Mesenchymal stem cell (in vitro differentiated cells and primary cell): ENCODE measurements around the gene SFXN5.

Source experiments
- DNase-seq: peaks from one replicate; pipeline ENCODE4 v3.0.0-alpha.2; 2013
- H2AFZ ChIP-seq: one replicate; pipeline ENCODE4 v1.6.1; 2013; ENCODE audit warnings: low read depth, mild to moderate bottlenecking, control low read depth, inconsistent platforms, low read length, moderate library complexity
- H2AK5ac ChIP-seq: 2 replicates; pipeline ENCODE4 v1.6.1; 2013; ENCODE audit warnings: low read length, moderate library complexity, mild to moderate bottlenecking, inconsistent platforms; ENCODE audit not compliant: severe bottlenecking
- H2BK120ac ChIP-seq: one replicate; pipeline ENCODE4 v1.6.1; 2013; ENCODE audit warnings: low read depth, mild to moderate bottlenecking, inconsistent platforms, low read length, moderate library complexity
- H2BK12ac ChIP-seq, 2 experiments: one replicate each; pipeline ENCODE4 v1.6.1; 2013; ENCODE audit warnings: inconsistent platforms in 2 of 2, low read length in 2 of 2, mild to moderate bottlenecking in 2 of 2, moderate library complexity in 2 of 2, control low read depth in 1 of 2
- H2BK15ac ChIP-seq: one replicate; pipeline ENCODE4 v1.6.1; 2013; ENCODE audit warnings: mild to moderate bottlenecking, low read depth, inconsistent platforms; ENCODE audit not compliant: poor library complexity, severe bottlenecking
- H2BK5ac ChIP-seq: 2 replicates; pipeline ENCODE4 v1.6.1; 2013; ENCODE audit warnings: low read depth, mild to moderate bottlenecking, low read length, control low read depth, inconsistent platforms; ENCODE audit not compliant: poor library complexity, severe bottlenecking
- H3K14ac ChIP-seq, 2 experiments: one replicate each; pipeline ENCODE4 v1.6.1; 2013; ENCODE audit warnings: inconsistent platforms in 2 of 2, low read length in 2 of 2, control low read depth in 1 of 2, mild to moderate bottlenecking in 1 of 2, moderate library complexity in 1 of 2
- H3K18ac ChIP-seq, 2 experiments: one replicate each; pipeline ENCODE4 v1.6.1; 2013; ENCODE audit warnings: inconsistent platforms in 2 of 2, low read length in 2 of 2, control low read depth in 1 of 2, low read depth in 1 of 2, mild to moderate bottlenecking in 1 of 2
- H3K23ac ChIP-seq, 2 experiments: one replicate each; pipeline ENCODE4 v1.6.1; 2013; ENCODE audit warnings: inconsistent platforms in 2 of 2, low read length in 2 of 2, mild to moderate bottlenecking in 2 of 2, moderate library complexity in 2 of 2, control low read depth in 1 of 2
- H3K27ac ChIP-seq: 2 replicates; pipeline ENCODE4 v1.5.1; 2013; ENCODE audit warnings: mild to moderate bottlenecking, moderate library complexity, low read length, control low read depth, inconsistent platforms; ENCODE audit not compliant: poor library complexity, severe bottlenecking
- H3K27me3 ChIP-seq, 2 experiments: 2 replicates each; pipeline versions ENCODE4 v1.6.1 to v1.7.0; 2013; ENCODE audit warnings: low read length in 2 of 2, mild to moderate bottlenecking in 2 of 2, moderate library complexity in 2 of 2, control low read depth in 1 of 2, inconsistent platforms in 1 of 2; ENCODE audit not compliant: control insufficient read depth in 1 of 2, insufficient read depth in 1 of 2
- H3K36me3 ChIP-seq, 2 experiments: 2 replicates each; pipeline versions ENCODE4 v1.6.1 to v1.7.0; 2013; ENCODE audit warnings: low read length in 2 of 2, control low read depth in 1 of 2, inconsistent platforms in 1 of 2, low read depth in 1 of 2, mild to moderate bottlenecking in 1 of 2; ENCODE audit not compliant: insufficient read depth in 2 of 2, control insufficient read depth in 1 of 2
- H3K4ac ChIP-seq, 2 experiments: one replicate each; pipeline ENCODE4 v1.6.1; 2013; ENCODE audit warnings: inconsistent platforms in 2 of 2, low read length in 2 of 2, mild to moderate bottlenecking in 2 of 2, moderate library complexity in 2 of 2, control low read depth in 1 of 2, low read depth in 1 of 2
- H3K4me1 ChIP-seq: 2 replicates; pipeline ENCODE4 v1.6.1; 2013; ENCODE audit warnings: low read depth, low read length, control low read depth; ENCODE audit not compliant: control insufficient read depth, insufficient read depth
- H3K4me2 ChIP-seq: 2 replicates; pipeline ENCODE4 v1.6.1; 2013; ENCODE audit warnings: low read length, mild to moderate bottlenecking, inconsistent platforms; ENCODE audit not compliant: poor library complexity, severe bottlenecking
- H3K4me3 ChIP-seq, 2 experiments: 2 replicates each; pipeline versions ENCODE4 v1.5.1 to v1.7.0; 2013; ENCODE audit warnings: low read length in 2 of 2, mild to moderate bottlenecking in 2 of 2, control low read depth in 1 of 2, low read depth in 1 of 2; ENCODE audit not compliant: insufficient read depth in 1 of 2
- H3K79me1 ChIP-seq: replicated peaks from 2 replicates; pipeline ENCODE4 v1.6.1; 2013; ENCODE audit warnings: mild to moderate bottlenecking, control low read depth, low read length, inconsistent platforms; ENCODE audit not compliant: poor library complexity, severe bottlenecking
- H3K9ac ChIP-seq: 2 replicates; pipeline ENCODE4 v1.7.0; 2013; ENCODE audit warnings: mild to moderate bottlenecking, low read length, moderate library complexity
- H3K9me3 ChIP-seq: 2 replicates; pipeline ENCODE4 v1.7.0; 2013; ENCODE audit warnings: mild to moderate bottlenecking, low read length; ENCODE audit not compliant: control insufficient read depth
- H4K8ac ChIP-seq: one replicate; pipeline ENCODE4 v1.6.1; 2013; ENCODE audit warnings: inconsistent platforms, mild to moderate bottlenecking, low read length, moderate library complexity
- H4K91ac ChIP-seq: one replicate; pipeline ENCODE4 v1.6.1; 2013; ENCODE audit warnings: mild to moderate bottlenecking, low read length, inconsistent platforms
- WGBS: methylation state at CpG from one replicate; pipeline ENCODE4 v1.1.7; 2013; ENCODE audit warnings: mixed read lengths; 5-methylcytosine and 5-hydroxymethylcytosine counted together

SFXN5 gene

DNA sequence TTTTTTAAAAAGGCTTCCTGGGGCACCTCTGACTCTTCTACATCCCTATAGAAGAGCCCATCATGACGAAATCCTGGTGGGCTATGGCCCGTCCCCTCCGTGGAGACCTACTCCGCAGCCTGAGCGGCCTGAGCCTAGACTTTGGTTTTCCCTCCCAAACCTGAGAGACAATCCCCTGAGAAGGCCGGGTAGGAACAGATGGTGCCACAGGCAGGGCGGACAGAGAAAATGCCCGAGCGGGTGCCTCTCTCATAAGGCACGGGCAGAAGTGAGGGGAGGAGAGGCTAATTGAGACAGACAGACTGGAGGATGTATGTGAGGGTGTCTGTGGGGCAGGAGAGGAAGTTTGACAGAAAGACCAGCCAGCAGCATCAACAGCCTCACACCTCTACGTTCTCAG, 20.2 kb upstream of the SFXN5 start:
- H3K9ac ChIP-seq = no peak overlapping the region
- peak overlapping the region in 1 of 2 experiments; percentile 66 for H2BK12ac ChIP-seq
- H2AK5ac ChIP-seq = peak overlapping the region; percentile 50
- no peaks in the 10 kb centered on the region for H3K9me3 ChIP-seq
- no peak overlapping the region for H2BK120ac ChIP-seq
- no peak overlapping the region for H3K23ac ChIP-seq
- peaks cover 74% of the 10 kb centered on the region for H3K4me1 ChIP-seq
- no peak overlapping the region for H4K8ac ChIP-seq
- peak overlapping the region; percentile 89 for H3K27ac ChIP-seq
- no peaks in the 10 kb centered on the region for H3K27me3 ChIP-seq
- H3K36me3 ChIP-seq = peaks cover 20 to 28% of the 10 kb centered on the region in 2 experiments
- no peak overlapping the region for H2BK5ac ChIP-seq
- peak overlapping the region in 1 of 2 experiments; percentile 83 for H3K18ac ChIP-seq
- 99% methylated on average over 10 of the region's 11 CpGs for WGBS
- no peak for DNase-seq
- H3K4ac ChIP-seq = no peak overlapping the region
- no peak overlapping the region for H3K4me2 ChIP-seq
- peak overlapping the region in 1 of 2 experiments; percentile 53 for H3K14ac ChIP-seq
- H2BK15ac ChIP-seq = no peak overlapping the region
- no peak overlapping the region for H4K91ac ChIP-seq
- peaks cover 25% of the 10 kb centered on the region for H3K79me1 ChIP-seq
- no peak overlapping the region for H3K4me3 ChIP-seq
- H2AFZ ChIP-seq = no peak overlapping the region

DNA sequence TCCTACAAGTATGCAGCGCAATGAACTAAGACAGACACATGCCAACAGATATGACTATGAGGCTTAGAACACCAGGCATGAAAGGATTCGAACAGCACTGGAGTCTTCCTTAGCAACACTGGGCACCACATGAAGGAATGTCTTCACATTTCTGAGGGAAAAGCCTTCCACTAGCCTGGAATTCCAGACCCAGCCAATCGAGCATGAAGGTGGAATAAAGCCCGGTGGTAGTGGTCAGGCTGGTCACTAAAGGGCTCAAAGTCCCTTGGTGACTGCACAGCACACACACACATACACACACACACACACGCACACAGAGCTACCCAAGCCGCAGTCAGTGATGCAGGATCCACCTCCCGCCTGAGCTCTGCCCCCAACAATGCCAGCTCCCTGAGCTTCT, 19.7 kb upstream of the SFXN5 start:
- Histone ChIP-seq H3K14ac (no peak overlapping the region), H3K27ac (peak overlapping the region; percentile 89), H4K91ac (no peak overlapping the region), H3K4me2 (no peak overlapping the region), H3K36me3 (peaks cover 25 to 34% of the 10 kb centered on the region in 2 experiments), H3K79me1 (peaks cover 26% of the 10 kb centered on the region), H3K23ac (no peak overlapping the region), H3K4me3 (no peak overlapping the region), H3K9me3 (no peaks in the 10 kb centered on the region), H2BK15ac (no peak overlapping the region), H2BK5ac (no peak overlapping the region), H3K27me3 (no peaks in the 10 kb centered on the region), H3K9ac (no peak overlapping the region), H3K4ac (no peak overlapping the region), H2AFZ (no peak overlapping the region), H2BK120ac (no peak overlapping the region), H3K4me1 (peaks cover 77% of the 10 kb centered on the region), H3K18ac (peak overlapping the region in 1 of 2 experiments; percentile 35), H2AK5ac (no peak overlapping the region), H2BK12ac (no peak overlapping the region), H4K8ac (no peak overlapping the region)
- peak; percentile 48 for DNase-seq
- 93% methylated on average over 5 of the region's 7 CpGs for WGBS

DNA sequence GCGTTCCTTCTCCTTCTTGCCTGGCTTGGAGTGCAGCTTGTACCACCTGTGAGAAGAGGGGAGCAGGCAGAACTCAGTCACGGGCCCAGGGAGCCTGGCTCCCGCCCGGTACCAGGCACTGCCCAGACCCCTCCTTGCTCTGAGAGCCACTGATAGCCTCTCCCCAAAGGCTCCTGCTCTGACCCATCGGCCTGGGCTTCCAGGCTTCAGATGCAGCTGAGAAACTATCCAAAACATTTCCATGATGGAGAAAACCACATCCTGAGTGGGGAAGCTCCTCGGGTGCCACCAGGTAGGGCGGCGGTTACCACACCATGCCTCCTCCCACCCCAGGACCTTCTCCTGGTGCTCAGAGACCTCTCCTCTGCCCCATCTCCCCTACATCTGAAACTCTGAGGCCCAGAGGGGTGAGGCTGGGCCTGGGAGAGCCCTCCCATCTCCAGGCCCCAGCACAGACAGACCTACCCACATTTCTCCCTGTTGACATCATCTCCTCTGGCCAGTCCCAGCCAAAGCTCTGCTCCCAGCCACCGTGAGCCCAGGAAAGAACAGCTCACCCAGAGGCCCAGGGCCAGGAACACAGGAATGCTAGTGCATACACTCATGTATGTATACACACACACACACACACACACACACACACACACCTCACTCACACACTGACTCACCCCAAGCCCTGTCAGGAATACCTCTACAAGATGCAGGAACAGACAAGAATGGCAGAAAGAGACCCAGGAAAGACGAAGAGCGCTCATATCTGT, 17.9 kb upstream of the SFXN5 start:
- Histone ChIP-seq H4K91ac (peak overlapping the region; percentile 62), H3K14ac (no peak overlapping the region), H3K4me3 (peak overlapping the region in 1 of 2 experiments; percentile 14), H3K9me3 (no peaks in the 10 kb centered on the region), H3K79me1 (peaks cover 15% of the 10 kb centered on the region), H3K27ac (peak overlapping the region; percentile 89), H3K4me1 (peaks cover 82% of the 10 kb centered on the region), H2BK120ac (no peak overlapping the region), H2BK5ac (peak overlapping the region; percentile 83), H3K4ac (peak overlapping the region; percentile 27 to 34), H2BK15ac (no peak overlapping the region), H3K23ac (no peak overlapping the region), H2AFZ (no peak overlapping the region), H2AK5ac (peak overlapping the region; percentile 46), H2BK12ac (peak overlapping the region; percentile 11 to 38), H3K36me3 (peaks cover 36 to 38% of the 10 kb centered on the region in 2 experiments), H3K27me3 (no peaks in the 10 kb centered on the region), H3K9ac (peak overlapping the region; percentile 74), H3K4me2 (peak overlapping the region; percentile 30), H4K8ac (peak overlapping the region; percentile 5), H3K18ac (peak overlapping the region; percentile 55 to 65)
- peak; percentile 98 for DNase-seq
- WGBS = 59% methylated on average over 11 of the region's 11 CpGs

DNA sequence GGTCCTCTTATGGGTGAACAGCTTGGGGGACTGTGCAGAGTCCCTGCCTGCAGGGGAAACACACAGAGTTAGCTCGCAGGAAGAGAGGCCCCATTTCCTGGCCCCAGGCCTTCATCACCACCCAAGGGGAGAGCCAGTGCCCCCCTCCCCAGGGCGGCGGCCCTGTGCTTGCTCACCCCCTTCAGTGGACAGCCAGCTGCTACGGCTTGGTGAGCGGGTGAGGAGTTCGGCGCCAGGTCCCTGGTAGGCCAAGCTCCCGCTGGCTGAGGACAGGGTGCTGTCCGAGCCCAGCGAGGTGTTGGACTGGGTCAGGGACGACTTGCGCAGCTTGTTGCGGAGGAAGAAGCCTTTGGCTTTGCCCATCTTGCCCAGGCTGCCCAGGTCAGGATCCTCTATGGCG, 17.2 kb upstream of the SFXN5 start:
- Histone ChIP-seq H3K9ac (peak overlapping the region; percentile 74), H3K4me1 (peaks cover 87% of the 10 kb centered on the region), H3K23ac (no peak overlapping the region), H4K8ac (peak overlapping the region; percentile 33), H3K36me3 (peaks cover 41 to 44% of the 10 kb centered on the region in 2 experiments), H3K4ac (no peak overlapping the region), H2BK15ac (peak overlapping the region; percentile 39), H3K14ac (no peak overlapping the region), H2BK120ac (no peak overlapping the region), H3K79me1 (peaks cover 15% of the 10 kb centered on the region), H3K27ac (peak overlapping the region; percentile 89), H3K4me3 (peak overlapping the region in 1 of 2 experiments; percentile 14), H2AK5ac (peak overlapping the region; percentile 46), H3K27me3 (no peaks in the 10 kb centered on the region), H3K18ac (peak overlapping the region; percentile 2 to 9), H2BK5ac (no peak overlapping the region), H3K4me2 (no peak overlapping the region), H2BK12ac (peak overlapping the region in 1 of 2 experiments; percentile 11), H4K91ac (peak overlapping the region; percentile 62), H2AFZ (no peak overlapping the region), H3K9me3 (no peaks in the 10 kb centered on the region)
- WGBS = 95% methylated on average over 14 of the region's 14 CpGs
- no peak for DNase-seq
